LNCAP (cell line): ENCODE measurements around the gene CFAP77.

Experiments used
- CTCF ChIP-seq: fragments of 450-650 bp; IDR thresholded peaks from 2 replicates; pipeline ENCODE4 v1.5.1; 2017; ENCODE audit warnings: mild to moderate bottlenecking

CFAP77 gene

GRCh38 chr9:132424857-132425674 lies 15.1 kb downstream of the CFAP77 start:
- no peak for TF ChIP-seq CTCF

GRCh38 chr9:132425675-132426062 lies 15.7 kb downstream of the CFAP77 start:
- no peak for TF ChIP-seq CTCF

DNA sequence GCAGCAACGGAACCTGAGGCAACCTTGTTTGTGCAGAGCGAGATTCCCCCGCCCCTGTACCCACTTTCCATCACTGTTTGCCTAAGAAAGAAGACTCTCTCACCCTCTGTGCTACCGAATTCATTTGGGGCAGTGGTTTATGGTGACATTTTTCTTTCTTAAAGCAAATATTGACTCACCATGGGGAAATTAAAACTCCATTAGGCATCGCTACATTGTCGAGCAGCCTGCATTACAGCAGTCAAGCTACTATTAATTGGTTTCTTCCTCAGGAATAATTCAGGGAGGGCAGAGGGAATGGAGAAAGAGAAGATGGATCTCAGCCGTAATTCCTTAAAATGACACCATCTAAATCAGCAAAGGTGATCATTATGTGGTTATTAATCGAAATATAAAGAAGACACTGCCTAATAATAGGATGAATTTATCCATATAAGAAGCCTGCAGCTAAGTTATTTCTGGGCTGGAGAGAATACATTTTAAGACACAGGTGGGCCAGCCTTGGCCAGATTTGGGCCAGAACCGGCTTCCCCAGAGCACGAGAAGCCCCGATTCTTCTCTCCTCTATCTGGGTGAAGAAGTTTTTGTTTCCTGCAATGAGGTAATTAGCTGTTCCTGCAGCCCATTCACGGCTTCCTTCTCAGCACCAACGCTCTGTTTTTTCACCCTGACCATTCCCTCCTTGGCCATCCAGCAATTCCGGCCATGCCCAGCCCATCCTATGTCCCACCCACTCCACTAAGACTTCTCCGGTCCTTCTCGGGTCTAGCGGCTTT lies 16.8 kb downstream of the CFAP77 start:
- TF ChIP-seq CTCF = no peak

DNA sequence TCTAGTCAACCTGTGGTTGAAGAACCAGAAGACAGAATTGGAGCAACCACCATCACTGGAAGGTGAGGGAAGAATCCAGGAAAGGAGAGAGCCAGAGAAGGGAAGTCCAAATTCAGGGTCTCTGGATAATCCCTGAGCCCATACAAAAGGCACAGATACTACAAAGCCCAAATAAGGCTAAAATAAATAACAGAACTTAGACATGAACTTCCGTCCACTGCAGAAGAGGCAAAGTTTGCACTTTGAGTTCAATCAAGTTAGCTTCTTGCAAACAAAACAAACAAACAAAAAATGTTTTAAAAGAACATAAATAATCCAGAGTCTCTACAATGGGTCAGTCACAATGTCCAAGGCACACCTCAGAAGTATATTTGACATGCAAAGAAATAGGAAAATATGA lies 21.0 kb downstream of the CFAP77 start:
- TF ChIP-seq CTCF = no peak

- TF ChIP-seq CTCF = no peak
Measured at GRCh38 chr9:132434881-132435280, 24.9 kb downstream of the CFAP77 start.

- TF ChIP-seq CTCF = no peak
Measured at GRCh38 chr9:132439153-132439552, 29.1 kb downstream of the CFAP77 start.

DNA sequence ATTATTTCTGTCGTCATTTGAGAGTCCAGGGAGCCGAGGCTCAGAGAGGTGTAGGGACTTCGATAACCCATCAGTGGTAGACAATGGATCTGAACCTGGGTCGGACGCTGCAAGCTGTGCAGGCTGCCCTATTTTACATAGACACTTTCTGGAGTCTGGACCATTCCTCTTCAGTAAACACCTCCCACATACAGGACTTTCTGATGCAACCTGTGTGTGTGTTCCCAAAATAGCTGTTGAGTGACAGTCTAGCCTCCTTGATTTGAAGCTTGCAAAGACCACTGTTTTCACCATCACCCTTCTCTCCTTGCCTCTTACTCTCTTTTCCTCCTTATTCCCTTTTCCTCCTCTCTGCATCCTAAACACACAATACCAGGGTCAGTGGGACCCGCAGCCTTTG lies 30.7 kb downstream of the CFAP77 start:
- TF ChIP-seq CTCF = no peak
